SK-N-SH treated with all-trans-retinoic acid at 6 μM for 48 hours (cell line): ENCODE results near the gene SCAF1.
A peak's percentile ranks its signal among the peaks of the same experiment; 100 is the strongest.

Experiments used
- ATAC-seq: fragments of 200-7000 bp; cut with Tn5 transposase; 3 replicates; pipeline ENCODE4 v1.9.1; 2020; ENCODE audit warnings: mild to moderate bottlenecking, moderate library complexity
- ARNTL ChIP-seq: fragments of 450-650 bp; formaldehyde crosslinking; IDR thresholded peaks from 2 replicates; pipeline ENCODE4 v1.5.0; 2020; ENCODE audit warnings: low read depth, mild to moderate bottlenecking, moderate library complexity, borderline replicate concordance
- BACH2 ChIP-seq: fragments of 250-450 bp; sonication (Bioruptor Pico); IDR thresholded peaks from 2 replicates; pipeline ENCODE4 v1.9.0; 2021; ENCODE audit warnings: mild to moderate bottlenecking, borderline replicate concordance
- CSDC2 ChIP-seq: fragments of 250-450 bp; sonication (Bioruptor Pico); IDR thresholded peaks from 2 replicates; pipeline ENCODE4 v1.5.0; 2020; ENCODE audit warnings: mild to moderate bottlenecking, moderate library complexity
- ESRRG ChIP-seq: fragments of 250-450 bp; sonication (Bioruptor Pico); IDR thresholded peaks from 2 replicates; pipeline ENCODE4 v1.6.1; 2021; ENCODE audit warnings: mild to moderate bottlenecking
- GLIS3 ChIP-seq: fragments of 250-450 bp; sonication (Bioruptor Pico); IDR thresholded peaks from 2 replicates; pipeline ENCODE4 v1.5.0; 2020; ENCODE audit warnings: mild to moderate bottlenecking, moderate library complexity
- ISL1 ChIP-seq: fragments of 250-450 bp; sonication (Bioruptor Pico); IDR thresholded peaks from 2 replicates; pipeline ENCODE4 v2.1.2; 2022; ENCODE audit warnings: mild to moderate bottlenecking, moderate library complexity
- OSR1 ChIP-seq: fragments of 250-450 bp; sonication (Bioruptor Pico); IDR thresholded peaks from 2 replicates; pipeline ENCODE4 v1.8.0; 2022; ENCODE audit warnings: moderate library complexity, mild to moderate bottlenecking, inconsistent platforms
- POU6F1 ChIP-seq: fragments of 250-450 bp; sonication (Bioruptor Pico); IDR thresholded peaks from 2 replicates; pipeline ENCODE4 v1.8.0; 2021; ENCODE audit warnings: low read depth, mild to moderate bottlenecking, moderate library complexity, borderline replicate concordance
- RARB ChIP-seq: fragments of 250-450 bp; sonication (Bioruptor Pico); IDR thresholded peaks from 2 replicates; pipeline ENCODE4 v1.8.0; 2021; ENCODE audit warnings: mild to moderate bottlenecking, moderate library complexity
- SNAI2 ChIP-seq: fragments of 250-450 bp; sonication (Bioruptor Pico); IDR thresholded peaks from 2 replicates; pipeline ENCODE4 v1.5.0; 2020; ENCODE audit warnings: mild to moderate bottlenecking, moderate library complexity
- TCF4 ChIP-seq: fragments of 250-450 bp; sonication (Bioruptor Pico); IDR thresholded peaks from 2 replicates; pipeline ENCODE4 v1.8.0; 2021; ENCODE audit warnings: mild to moderate bottlenecking, moderate library complexity, borderline replicate concordance
- TOX ChIP-seq: fragments of 250-450 bp; sonication (Bioruptor Pico); IDR thresholded peaks from 2 replicates; pipeline ENCODE4 v1.8.0; 2021; ENCODE audit warnings: mild to moderate bottlenecking, moderate library complexity, borderline replicate concordance
- TSHZ2 ChIP-seq: fragments of 250-450 bp; sonication (Bioruptor Pico); IDR thresholded peaks from 2 replicates; pipeline ENCODE4 v1.5.0; 2020; ENCODE audit warnings: mild to moderate bottlenecking, moderate library complexity
- ZC3H10 ChIP-seq: fragments of 250-450 bp; sonication (Bioruptor Pico); IDR thresholded peaks from 2 replicates; pipeline ENCODE4 v1.5.1; 2021; ENCODE audit warnings: mild to moderate bottlenecking, moderate library complexity
- ZFP3 ChIP-seq: fragments of 250-450 bp; sonication (Bioruptor Pico); IDR thresholded peaks from 2 replicates; pipeline ENCODE4 v1.5.0; 2020; ENCODE audit warnings: mild to moderate bottlenecking, moderate library complexity
- ZFP30 ChIP-seq: fragments of 450-650 bp; formaldehyde crosslinking; IDR thresholded peaks from 2 replicates; pipeline ENCODE4 v1.5.0; 2022; ENCODE audit warnings: mild to moderate bottlenecking, moderate library complexity
- ZNF565 ChIP-seq: fragments of 450-650 bp; formaldehyde crosslinking; conservative IDR thresholded peaks from 2 replicates; pipeline ENCODE4 v1.5.0; 2020; ENCODE audit warnings: low read depth, mild to moderate bottlenecking, moderate library complexity
- ZNF70 ChIP-seq: fragments of 450-650 bp; formaldehyde crosslinking; IDR thresholded peaks from 2 replicates; pipeline ENCODE4 v1.5.0; 2020; ENCODE audit warnings: mild to moderate bottlenecking, moderate library complexity
- ZNF8 ChIP-seq: fragments of 450-650 bp; formaldehyde crosslinking; IDR thresholded peaks from 2 replicates; pipeline ENCODE4 v1.5.0; 2020; ENCODE audit warnings: mild to moderate bottlenecking, moderate library complexity
- TF ChIP-seq, protein P1 (sequence below): fragments of 250-450 bp; sonication (Bioruptor Pico); IDR thresholded peaks from 2 replicates; pipeline ENCODE4 v1.5.1; 2020; ENCODE audit warnings: low read depth, mild to moderate bottlenecking, moderate library complexity
- TF ChIP-seq, protein P2 (sequence below): fragments of 250-450 bp; sonication (Bioruptor Pico); IDR thresholded peaks from 2 replicates; pipeline ENCODE4 v1.8.0; 2020; ENCODE audit warnings: mild to moderate bottlenecking, moderate library complexity, borderline replicate concordance
- TF ChIP-seq, protein P3 (sequence below): fragments of 250-450 bp; sonication (Bioruptor Pico); IDR thresholded peaks from 2 replicates; pipeline ENCODE4 v1.5.1; 2021; ENCODE audit warnings: mild to moderate bottlenecking, moderate library complexity

The SCAF1 gene

GRCh38 chr19:49683814-49684250 is 41.8 kb downstream of the SCAF1 start:
- no peak for TF ChIP-seq ZC3H10
- TF ChIP-seq ZNF70 (CRISPR knock-in tag) = no peak
- TF ChIP-seq, protein P1, sequence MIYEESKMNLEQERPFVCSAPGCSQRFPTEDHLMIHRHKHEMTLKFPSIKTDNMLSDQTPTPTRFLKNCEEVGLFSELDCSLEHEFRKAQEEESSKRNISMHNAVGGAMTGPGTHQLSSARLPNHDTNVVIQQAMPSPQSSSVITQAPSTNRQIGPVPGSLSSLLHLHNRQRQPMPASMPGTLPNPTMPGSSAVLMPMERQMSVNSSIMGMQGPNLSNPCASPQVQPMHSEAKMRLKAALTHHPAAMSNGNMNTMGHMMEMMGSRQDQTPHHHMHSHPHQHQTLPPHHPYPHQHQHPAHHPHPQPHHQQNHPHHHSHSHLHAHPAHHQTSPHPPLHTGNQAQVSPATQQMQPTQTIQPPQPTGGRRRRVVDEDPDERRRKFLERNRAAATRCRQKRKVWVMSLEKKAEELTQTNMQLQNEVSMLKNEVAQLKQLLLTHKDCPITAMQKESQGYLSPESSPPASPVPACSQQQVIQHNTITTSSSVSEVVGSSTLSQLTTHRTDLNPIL (CRISPR knock-in tag) = no peak
- no peak for TF ChIP-seq SNAI2 (CRISPR knock-in tag)
- TF ChIP-seq ARNTL (CRISPR knock-in tag) = no peak
- TF ChIP-seq ZFP30 (CRISPR knock-in tag) = no peak
- no peak for TF ChIP-seq ESRRG (CRISPR knock-in tag)
- TF ChIP-seq ISL1 (CRISPR knock-in tag) = no peak
- TF ChIP-seq BACH2 (CRISPR knock-in tag) = no peak
- TF ChIP-seq TOX (CRISPR knock-in tag) = no peak
- no peak for TF ChIP-seq ZFP3
- no peak for TF ChIP-seq ZNF8 (CRISPR knock-in tag)
- TF ChIP-seq, protein P2, sequence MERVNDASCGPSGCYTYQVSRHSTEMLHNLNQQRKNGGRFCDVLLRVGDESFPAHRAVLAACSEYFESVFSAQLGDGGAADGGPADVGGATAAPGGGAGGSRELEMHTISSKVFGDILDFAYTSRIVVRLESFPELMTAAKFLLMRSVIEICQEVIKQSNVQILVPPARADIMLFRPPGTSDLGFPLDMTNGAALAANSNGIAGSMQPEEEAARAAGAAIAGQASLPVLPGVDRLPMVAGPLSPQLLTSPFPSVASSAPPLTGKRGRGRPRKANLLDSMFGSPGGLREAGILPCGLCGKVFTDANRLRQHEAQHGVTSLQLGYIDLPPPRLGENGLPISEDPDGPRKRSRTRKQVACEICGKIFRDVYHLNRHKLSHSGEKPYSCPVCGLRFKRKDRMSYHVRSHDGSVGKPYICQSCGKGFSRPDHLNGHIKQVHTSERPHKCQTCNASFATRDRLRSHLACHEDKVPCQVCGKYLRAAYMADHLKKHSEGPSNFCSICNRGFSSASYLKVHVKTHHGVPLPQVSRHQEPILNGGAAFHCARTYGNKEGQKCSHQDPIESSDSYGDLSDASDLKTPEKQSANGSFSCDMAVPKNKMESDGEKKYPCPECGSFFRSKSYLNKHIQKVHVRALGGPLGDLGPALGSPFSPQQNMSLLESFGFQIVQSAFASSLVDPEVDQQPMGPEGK (CRISPR knock-in tag) = no peak
- no peak for TF ChIP-seq ZNF565 (CRISPR knock-in tag)
- no peak for TF ChIP-seq GLIS3 (CRISPR knock-in tag)
- no peak for TF ChIP-seq POU6F1
- no peak for ATAC-seq

DNA sequence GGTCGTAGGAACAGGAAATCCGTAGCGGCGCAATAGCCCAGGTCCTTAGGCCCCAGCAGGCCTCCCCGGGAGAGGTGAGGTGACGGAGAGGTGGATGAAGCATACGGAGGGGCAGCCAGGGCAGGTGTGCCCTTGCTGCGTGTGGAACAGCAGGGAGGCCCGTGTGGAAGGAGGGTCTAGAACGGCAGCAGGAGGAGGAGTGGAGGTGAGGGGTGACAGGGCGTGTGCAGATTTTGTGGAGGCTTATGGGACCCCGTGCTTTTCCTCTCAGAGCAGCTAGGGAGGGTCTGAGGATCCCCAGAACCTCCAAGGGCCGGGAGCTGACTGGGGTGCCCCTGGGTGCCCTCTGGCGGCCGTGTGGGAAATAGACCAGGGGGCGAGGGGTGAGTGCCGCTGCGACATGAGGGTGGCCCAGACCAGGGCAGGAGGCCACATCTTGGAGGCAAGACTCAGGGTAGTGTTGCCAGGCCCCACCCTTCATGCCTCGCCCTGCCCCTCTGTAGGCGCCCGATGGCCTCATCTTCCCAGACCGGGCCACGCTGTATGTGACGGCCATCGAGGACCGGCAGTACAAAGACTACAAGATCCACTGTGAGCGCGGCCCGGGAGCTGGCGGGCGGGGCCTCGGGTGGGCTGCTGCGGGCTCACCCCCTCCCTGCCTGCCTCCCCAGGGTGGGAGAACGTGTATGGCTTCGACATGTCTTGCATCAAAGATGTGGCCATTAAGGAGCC is 42.4 kb downstream of the SCAF1 start:
- no peak for TF ChIP-seq ZC3H10
- TF ChIP-seq, protein P1 (CRISPR knock-in tag) = no peak
- TF ChIP-seq TCF4 (CRISPR knock-in tag) = no peak
- TF ChIP-seq, protein P3, sequence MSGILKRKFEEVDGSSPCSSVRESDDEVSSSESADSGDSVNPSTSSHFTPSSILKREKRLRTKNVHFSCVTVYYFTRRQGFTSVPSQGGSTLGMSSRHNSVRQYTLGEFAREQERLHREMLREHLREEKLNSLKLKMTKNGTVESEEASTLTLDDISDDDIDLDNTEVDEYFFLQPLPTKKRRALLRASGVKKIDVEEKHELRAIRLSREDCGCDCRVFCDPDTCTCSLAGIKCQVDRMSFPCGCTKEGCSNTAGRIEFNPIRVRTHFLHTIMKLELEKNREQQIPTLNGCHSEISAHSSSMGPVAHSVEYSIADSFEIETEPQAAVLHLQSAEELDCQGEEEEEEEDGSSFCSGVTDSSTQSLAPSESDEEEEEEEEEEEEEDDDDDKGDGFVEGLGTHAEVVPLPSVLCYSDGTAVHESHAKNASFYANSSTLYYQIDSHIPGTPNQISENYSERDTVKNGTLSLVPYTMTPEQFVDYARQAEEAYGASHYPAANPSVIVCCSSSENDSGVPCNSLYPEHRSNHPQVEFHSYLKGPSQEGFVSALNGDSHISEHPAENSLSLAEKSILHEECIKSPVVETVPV (CRISPR knock-in tag) = no peak
- no peak for TF ChIP-seq ZNF8 (CRISPR knock-in tag)
- no peak for TF ChIP-seq BACH2 (CRISPR knock-in tag)
- no peak for TF ChIP-seq OSR1 (CRISPR knock-in tag)
- TF ChIP-seq ZFP30 (CRISPR knock-in tag) = no peak
- no peak for TF ChIP-seq ARNTL (CRISPR knock-in tag)
- TF ChIP-seq ZNF70 (CRISPR knock-in tag) = no peak
- TF ChIP-seq GLIS3 (CRISPR knock-in tag) = no peak
- TF ChIP-seq TOX (CRISPR knock-in tag) = no peak
- TF ChIP-seq, all 23 proteins: peak for 0
- ATAC-seq = peak; percentile 32

DNA sequence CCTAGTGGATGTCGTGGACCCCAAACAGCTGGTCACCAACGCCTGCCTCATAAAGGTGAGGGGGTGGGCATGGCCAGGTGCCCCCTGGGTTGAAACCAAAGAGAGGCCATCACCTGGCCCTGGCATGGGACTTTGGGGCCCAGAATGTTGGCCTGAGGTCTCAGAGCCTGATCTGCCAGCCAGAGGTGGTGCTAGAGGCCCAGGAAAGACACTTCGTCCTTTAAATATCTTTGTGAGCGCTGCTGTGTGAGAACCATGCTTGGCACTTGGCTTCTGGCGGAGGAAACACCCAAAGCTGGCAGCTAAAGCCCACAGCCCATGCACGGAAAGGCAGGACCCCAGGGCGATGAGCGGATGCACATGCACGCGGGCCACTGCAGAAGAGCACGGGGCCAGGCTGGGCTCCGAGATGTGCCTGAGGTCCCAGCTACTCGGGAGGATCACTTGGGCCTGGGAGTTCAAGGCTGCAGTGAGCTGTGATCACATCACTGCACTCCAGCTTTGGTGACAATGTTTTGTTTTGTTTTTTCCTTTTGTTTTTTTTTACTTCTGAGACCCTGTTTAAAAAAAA is 43.1 kb downstream of the SCAF1 start:
- no peak for TF ChIP-seq TOX (CRISPR knock-in tag)
- no peak for TF ChIP-seq ZC3H10
- no peak for TF ChIP-seq CSDC2 (CRISPR knock-in tag)
- TF ChIP-seq, protein P3 (CRISPR knock-in tag) = no peak
- TF ChIP-seq ISL1 (CRISPR knock-in tag) = no peak
- TF ChIP-seq ZFP30 (CRISPR knock-in tag) = no peak
- no peak for TF ChIP-seq SNAI2 (CRISPR knock-in tag)
- TF ChIP-seq TSHZ2 (CRISPR knock-in tag) = no peak
- no peak for TF ChIP-seq RARB (CRISPR knock-in tag)
- no peak for ATAC-seq
